ENCODE results near the gene ZNF497. TPM values are rescaled to one million over a fixed set of nuclear protein-coding genes. Genes with fewer than 3 reads are reported as not detected.
A peak's percentile ranks its signal among the peaks of the same experiment; 100 is the strongest.

The ZNF497 gene
- total and polyA plus RNA-seq, 2 of the 13 experiments (the other 11 are each of a cell fraction or from before 2014, with no cell fraction given), result 1.5 to 1.9 TPM

GRCh38 chr19:58406818-58407657, 44.5 kb upstream of the ZNF497 start (continued):
- TF ChIP-seq ZBTB44 (CRISPR knock-in tag; IDR thresholded peaks at IDR 0.05) (no peak), MAZ (IDR thresholded peaks at IDR 0.05; ENCODE audit: borderline replicate concordance, low read depth, low read length) (no peak), MAZ (CRISPR knock-in tag; IDR thresholded peaks at IDR 0.05; ENCODE audit: low read depth) (no peak), ZNF430 (CRISPR knock-in tag; IDR thresholded peaks at IDR 0.05) (peak; percentile 82), GATA4 (IDR thresholded peaks at IDR 0.05; ENCODE audit: borderline replicate concordance, low read depth) (no peak), ZNF746 (CRISPR knock-in tag; IDR thresholded peaks at IDR 0.05) (no peak), ZBTB46 (CRISPR knock-in tag; IDR thresholded peaks at IDR 0.05; ENCODE audit: borderline replicate concordance) (0 out of 2 replicates have a peak, but pooled peaks have one; percentile 37), ZMYM3 (CRISPR knock-in tag; IDR thresholded peaks at IDR 0.05) (no peak), MIER3 (CRISPR knock-in tag; IDR thresholded peaks at IDR 0.05; ENCODE audit: borderline replicate concordance) (0 out of 2 replicates have a peak, but pooled peaks have one; percentile 25), PAWR (CRISPR knock-in tag; IDR thresholded peaks at IDR 0.05; ENCODE audit: borderline replicate concordance) (0 out of 2 replicates have a peak, but pooled peaks have one; percentile 37), NFIC (IDR thresholded peaks at IDR 0.05; ENCODE audit: low read length) (no peak), HHEX (CRISPR knock-in tag; IDR thresholded peaks at IDR 0.05) (no peak), PHF5A (CRISPR knock-in tag; IDR thresholded peaks at IDR 0.05; ENCODE audit: low read depth, unreplicated experiment) (no peak), ZNF230 (CRISPR knock-in tag; IDR thresholded peaks at IDR 0.05) (0 out of 2 replicates have a peak, but pooled peaks have one; percentile 35), ISL2 (CRISPR knock-in tag; IDR thresholded peaks at IDR 0.05) (no peak), NRL (CRISPR knock-in tag; IDR thresholded peaks at IDR 0.05; ENCODE audit: borderline replicate concordance) (no peak), ZNF12 (CRISPR knock-in tag; IDR thresholded peaks at IDR 0.05) (no peak), ZNF607 (CRISPR knock-in tag; IDR thresholded peaks at IDR 0.05; ENCODE audit: borderline replicate concordance) (no peak), LRRFIP1 (CRISPR knock-in tag; conservative IDR thresholded peaks at IDR 0.05) (no peak), RXRB (CRISPR knock-in tag; IDR thresholded peaks at IDR 0.05; ENCODE audit: borderline replicate concordance) (peak; percentile 57), RXRA (CRISPR knock-in tag; IDR thresholded peaks at IDR 0.05) (peak; percentile 54), XRCC5 (optimal IDR thresholded peaks at IDR 0.05; ENCODE audit: low read length) (peak; percentile 37), IRF9 (CRISPR knock-in tag; IDR thresholded peaks at IDR 0.05; ENCODE audit: borderline replicate concordance) (0 out of 2 replicates have a peak, but pooled peaks have one; percentile 26), JUND (CRISPR knock-in tag; IDR thresholded peaks at IDR 0.05) (0 out of 2 replicates have a peak, but pooled peaks have one; percentile 20)
